GM23248 (cell line): ENCODE measurements around the gene ALDH5A1. TPM values are rescaled to one million over a fixed set of nuclear protein-coding genes. Genes with fewer than 3 reads are reported as not detected.

Source experiments
- DNase-seq: peaks from one replicate; pipeline ENCODE4 v3.0.0-alpha.2; 2015
- H2AFZ ChIP-seq: fragments of 200-600 bp; sonication (generic); 2 replicates; pipeline ENCODE4 v1.6.1; 2016; ENCODE audit warnings: antibody characterized with exemption
- H3F3A ChIP-seq: fragments of 200-600 bp; sonication (generic); 2 replicates; pipeline ENCODE4 v1.6.1; 2016; ENCODE audit warnings: mild to moderate bottlenecking, antibody characterized with exemption, mixed run types; ENCODE audit not compliant: insufficient read depth
- H3K27ac ChIP-seq: fragments of 200-600 bp; sonication (generic); 2 replicates; pipeline ENCODE4 v1.5.1; 2016; ENCODE audit warnings: mild to moderate bottlenecking
- H3K27me3 ChIP-seq: fragments of 200-600 bp; sonication (generic); replicated peaks from 2 replicates; pipeline ENCODE4 v1.6.1; 2016; ENCODE audit warnings: mild to moderate bottlenecking; ENCODE audit not compliant: insufficient read depth
- H3K36me3 ChIP-seq: fragments of 200-600 bp; sonication (generic); 2 replicates; pipeline ENCODE4 v1.6.1; 2016; ENCODE audit warnings: low read depth, mild to moderate bottlenecking
- H3K4me1 ChIP-seq: fragments of 200-600 bp; sonication (generic); 2 replicates; pipeline ENCODE4 v1.6.1; 2016; ENCODE audit warnings: mild to moderate bottlenecking; ENCODE audit not compliant: insufficient read depth
- H3K4me2 ChIP-seq: fragments of 200-600 bp; sonication (generic); one replicate; pipeline ENCODE4 v1.6.1; 2016; ENCODE audit warnings: mild to moderate bottlenecking; ENCODE audit not compliant: unreplicated experiment
- H3K4me3 ChIP-seq: fragments of 200-600 bp; sonication (generic); 2 replicates; pipeline ENCODE4 v1.5.1; 2016; ENCODE audit warnings: mild to moderate bottlenecking
- H3K79me2 ChIP-seq: fragments of 200-600 bp; sonication (generic); 2 replicates; pipeline ENCODE4 v1.6.1; 2016; ENCODE audit warnings: mild to moderate bottlenecking; ENCODE audit not compliant: insufficient read depth
- H3K9ac ChIP-seq: fragments of 200-600 bp; sonication (generic); 2 replicates; pipeline ENCODE4 v1.6.1; 2016; ENCODE audit warnings: mild to moderate bottlenecking
- H3K9me2 ChIP-seq: fragments of 200-600 bp; sonication (generic); 2 replicates; pipeline ENCODE4 v1.6.1; 2016; ENCODE audit warnings: mixed run types, mild to moderate bottlenecking, moderate library complexity; ENCODE audit not compliant: insufficient read depth
- H3K9me3 ChIP-seq: fragments of 200-600 bp; sonication (generic); one replicate; pipeline ENCODE4 v1.6.1; 2017; ENCODE audit warnings: low read depth
- H4K20me1 ChIP-seq: fragments of 200-600 bp; sonication (generic); 2 replicates; pipeline ENCODE4 v1.6.0; 2016; ENCODE audit not compliant: insufficient read depth
- EZH2 ChIP-seq: fragments of 200-600 bp; sonication (generic); IDR thresholded peaks from 2 replicates; pipeline ENCODE4 v1.6.1; 2018; ENCODE audit warnings: antibody characterized with exemption, mild to moderate bottlenecking; ENCODE audit not compliant: insufficient read depth, poor library complexity, severe bottlenecking
- EZH2phosphoT487 ChIP-seq: fragments of 200-600 bp; sonication (generic); IDR thresholded peaks from 2 replicates; pipeline ENCODE4 v1.6.1; 2018; ENCODE audit warnings: antibody characterized with exemption, moderate library complexity, mild to moderate bottlenecking, low read depth; ENCODE audit not compliant: insufficient read depth
- WGBS, 2 experiments: methylation state at CpG; one replicate each; pipeline ENCODE4 v1.1.6; 2015 to 2017; ENCODE audit warnings: low lambda C conversion rate in 2 of 2, low coverage in 1 of 2; ENCODE audit errors: missing lambda C conversion rate in 2 of 2; 5-methylcytosine and 5-hydroxymethylcytosine counted together
- in situ Hi-C: fragments of 300-500 bp; cut with MboI; formaldehyde crosslinking; loops from 2 replicates; pipeline ENCODE4 v1.15.0; 2020
- polyA plus RNA-seq: library from polyadenylated mRNA; unstranded; fragments of >200 nt; fragmentation: Nextera tagmentation; extraction: Ambion mirVana; gene quantifications from 2 replicates; pipeline ENCODE4 v1.2.1, GENCODE V29; 2016
- total RNA-seq: library from RNA; depleted of rRNA; stranded (reverse); fragments of >200 nt; shearing (Covaris generic); gene quantifications from 2 replicates; pipeline ENCODE4 v1.2.3, GENCODE V29; 2014

Gene ALDH5A1
- total and polyA plus RNA-seq, 2 experiments from 2014 or later = 0.86 to 1.1 TPM

DNA sequence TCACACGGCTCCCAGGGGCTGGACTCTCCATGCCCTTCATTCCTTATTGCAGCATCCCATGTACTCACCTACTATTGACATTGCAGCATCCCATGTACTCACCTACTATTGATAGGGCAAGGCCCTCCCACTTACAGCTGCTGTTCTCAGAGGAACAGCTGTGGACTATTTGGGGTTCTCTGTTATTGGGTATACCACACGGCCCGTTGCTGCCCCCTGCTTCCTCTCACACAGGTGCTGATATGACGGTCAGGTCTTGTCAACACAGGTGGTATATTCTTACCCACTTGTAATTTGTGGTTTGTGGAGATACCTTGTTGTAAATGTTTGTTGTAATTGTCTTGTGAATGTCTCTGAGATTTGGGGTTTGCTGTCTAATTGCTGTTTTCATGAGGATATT is 18.8 kb downstream of the ALDH5A1 start:
- Histone ChIP-seq H3K27me3 (no peaks in the 10 kb centered on the region), H3K79me2 (no peaks in the 10 kb centered on the region), H3K36me3 (no peaks in the 10 kb centered on the region), H3K27ac (no peak overlapping the region), H4K20me1 (no peaks in the 10 kb centered on the region), H3K9me3 (no peaks in the 10 kb centered on the region), H3K4me1 (no peaks in the 10 kb centered on the region), H3K4me3 (no peak overlapping the region), H3F3A (no peaks in the 10 kb centered on the region), H2AFZ (no peak overlapping the region), H3K9ac (no peak overlapping the region), H3K4me2 (no peak overlapping the region), H3K9me2 (no peaks in the 10 kb centered on the region)
- no peak for DNase-seq
- in situ Hi-C loops = no loop called here
- WGBS, 2 experiments = 69 to 70% methylated on average over 4 of the region's 4 CpGs
- no peak for TF ChIP-seq EZH2
- TF ChIP-seq EZH2phosphoT487 = no peak

- no peaks in the 10 kb centered on the region for H3K4me1 ChIP-seq
- TF ChIP-seq EZH2 = no peak
- TF ChIP-seq EZH2phosphoT487 = no peak
- no peak overlapping the region for H3K9ac ChIP-seq
- no peaks in the 10 kb centered on the region for H3F3A ChIP-seq
- 72 to 79% methylated on average over 4 of the region's 4 CpGs for WGBS, 2 experiments
- H2AFZ ChIP-seq = no peak overlapping the region
- no peak overlapping the region for H3K4me3 ChIP-seq
- no peaks in the 10 kb centered on the region for H3K79me2 ChIP-seq
- H3K27me3 ChIP-seq = no peaks in the 10 kb centered on the region
- H3K36me3 ChIP-seq = no peaks in the 10 kb centered on the region
- H3K27ac ChIP-seq = no peak overlapping the region
- no peaks in the 10 kb centered on the region for H4K20me1 ChIP-seq
- H3K4me2 ChIP-seq = no peak overlapping the region
- no peaks in the 10 kb centered on the region for H3K9me2 ChIP-seq
- in situ Hi-C loops = no loop called here
- no peak for DNase-seq
- H3K9me3 ChIP-seq = no peaks in the 10 kb centered on the region
These were observed 23.1 kb downstream of the ALDH5A1 start for GRCh38 chr6:24517659-24518543.

DNA sequence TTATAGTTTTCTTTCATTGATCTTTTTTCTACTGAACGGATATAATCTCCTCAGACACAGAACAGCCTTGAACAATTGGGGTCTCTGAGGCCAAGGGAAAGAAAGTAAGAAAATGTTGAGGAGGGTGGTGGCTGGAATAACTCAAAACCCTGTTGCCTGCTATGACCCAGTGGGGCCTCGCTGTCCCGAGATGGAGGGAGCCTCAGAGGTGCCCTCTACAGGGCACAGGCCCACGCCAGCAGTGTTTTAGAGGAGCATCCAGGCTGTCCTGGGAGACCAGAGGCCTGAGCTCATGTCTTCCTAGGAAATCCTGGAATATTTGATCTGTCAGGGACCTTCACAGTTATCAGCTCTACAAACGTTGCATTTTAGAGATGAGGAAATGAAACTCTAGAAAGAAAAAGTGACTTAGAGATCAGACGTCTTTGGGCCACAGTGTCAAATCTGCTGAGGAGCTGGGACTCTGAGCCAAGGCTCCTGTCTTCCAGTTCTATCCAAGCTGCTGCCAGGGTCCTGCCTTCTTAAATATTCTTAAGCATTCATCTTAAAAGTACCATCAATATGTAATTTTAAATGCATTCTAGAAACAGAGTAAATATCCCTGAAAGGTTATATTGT is 26.3 kb downstream of the ALDH5A1 start:
- no peaks in the 10 kb centered on the region for H3K9me3 ChIP-seq
- in situ Hi-C loops = no loop called here
- TF ChIP-seq EZH2phosphoT487 = no peak
- H3K9ac ChIP-seq = no peak overlapping the region
- no peaks in the 10 kb centered on the region for H3K27me3 ChIP-seq
- H3K4me3 ChIP-seq = no peak overlapping the region
- no peaks in the 10 kb centered on the region for H3K79me2 ChIP-seq
- H3F3A ChIP-seq = no peaks in the 10 kb centered on the region
- no peak overlapping the region; the same call in 1 of the 2 replicates for H2AFZ ChIP-seq
- no peaks in the 10 kb centered on the region for H4K20me1 ChIP-seq
- H3K36me3 ChIP-seq = no peaks in the 10 kb centered on the region
- no peak overlapping the region for H3K4me2 ChIP-seq
- H3K9me2 ChIP-seq = no peaks in the 10 kb centered on the region
- 26 to 39% methylated on average over 6 of the region's 6 CpGs for WGBS, 2 experiments
- H3K27ac ChIP-seq = no peak overlapping the region
- H3K4me1 ChIP-seq = no peaks in the 10 kb centered on the region
- DNase-seq = peak; percentile 73

- Histone ChIP-seq H3K9me2 (no peaks in the 10 kb centered on the region), H3K9ac (no peak overlapping the region), H3K9me3 (no peaks in the 10 kb centered on the region), H2AFZ (no peak overlapping the region), H3K79me2 (no peaks in the 10 kb centered on the region), H3F3A (no peaks in the 10 kb centered on the region), H3K4me1 (no peaks in the 10 kb centered on the region), H3K4me3 (no peak overlapping the region), H3K27ac (no peak overlapping the region), H3K36me3 (no peaks in the 10 kb centered on the region), H3K4me2 (no peak overlapping the region), H4K20me1 (no peaks in the 10 kb centered on the region), H3K27me3 (no peaks in the 10 kb centered on the region)
- TF ChIP-seq EZH2phosphoT487 = no peak
- DNase-seq = no peak
- in situ Hi-C loops = no loop called here
- 74 to 80% methylated on average over 12 to 13 of the region's 13 CpGs for WGBS, 2 experiments
These were observed 27.7 kb downstream of the ALDH5A1 start for GRCh38 chr6:24522228-24523176.
